ENCODE data around the gene SAMSN1. TPM values are rescaled to one million over a fixed set of nuclear protein-coding genes. Genes with fewer than 3 reads are reported as not detected.

Gene SAMSN1
- total and polyA plus RNA-seq, 12 donors: 0.28 to 12.8 (median 1.6) TPM

DNA sequence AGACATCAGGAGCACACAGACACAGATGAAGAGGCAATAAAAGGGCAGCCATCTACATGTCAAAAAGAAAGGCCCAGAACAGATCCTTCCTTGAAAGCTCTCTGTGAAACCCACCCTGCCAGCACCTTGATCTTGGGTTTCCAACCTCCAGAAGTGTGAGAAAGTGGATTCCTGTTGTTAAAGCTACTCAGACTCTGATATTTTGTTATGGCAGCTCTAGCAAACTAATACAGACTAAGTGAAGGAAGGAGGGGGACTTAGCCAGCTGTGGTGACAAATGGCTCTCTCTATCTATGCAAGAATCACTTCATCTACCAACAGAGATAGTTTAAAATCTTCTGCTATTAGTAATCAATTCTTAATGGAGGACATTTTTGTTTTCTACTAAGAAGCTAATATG is 10.4 kb downstream of the SAMSN1 start:
- intact Hi-C loops (cut with DNase I): loop anchor here in 2 of 10 donors (5.0 to 10.0 kb wide), 2 partner anchors 78 to 91 kb away; no protein-coding TSS in a partner anchor
- TF ChIP-seq, protein P1, sequence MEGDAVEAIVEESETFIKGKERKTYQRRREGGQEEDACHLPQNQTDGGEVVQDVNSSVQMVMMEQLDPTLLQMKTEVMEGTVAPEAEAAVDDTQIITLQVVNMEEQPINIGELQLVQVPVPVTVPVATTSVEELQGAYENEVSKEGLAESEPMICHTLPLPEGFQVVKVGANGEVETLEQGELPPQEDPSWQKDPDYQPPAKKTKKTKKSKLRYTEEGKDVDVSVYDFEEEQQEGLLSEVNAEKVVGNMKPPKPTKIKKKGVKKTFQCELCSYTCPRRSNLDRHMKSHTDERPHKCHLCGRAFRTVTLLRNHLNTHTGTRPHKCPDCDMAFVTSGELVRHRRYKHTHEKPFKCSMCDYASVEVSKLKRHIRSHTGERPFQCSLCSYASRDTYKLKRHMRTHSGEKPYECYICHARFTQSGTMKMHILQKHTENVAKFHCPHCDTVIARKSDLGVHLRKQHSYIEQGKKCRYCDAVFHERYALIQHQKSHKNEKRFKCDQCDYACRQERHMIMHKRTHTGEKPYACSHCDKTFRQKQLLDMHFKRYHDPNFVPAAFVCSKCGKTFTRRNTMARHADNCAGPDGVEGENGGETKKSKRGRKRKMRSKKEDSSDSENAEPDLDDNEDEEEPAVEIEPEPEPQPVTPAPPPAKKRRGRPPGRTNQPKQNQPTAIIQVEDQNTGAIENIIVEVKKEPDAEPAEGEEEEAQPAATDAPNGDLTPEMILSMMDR (IDR thresholded peaks at IDR 0.05): no peak
- no peaks in the 10 kb centered on the region for H3K9me3 ChIP-seq
- ATAC-seq (no peak), DNase-seq (no peak)
- H3K4me3 ChIP-seq: no peak overlapping the region
- no peaks in the 10 kb centered on the region for H3K36me3 ChIP-seq
- peak overlapping the region in 1 of 10 donors; percentile 80 for H3K27ac ChIP-seq
- peaks cover 0 to 53% (median 0%) of the 10 kb centered on the region in 9 donors for H3K4me1 ChIP-seq
- no peaks in the 10 kb centered on the region for H3K27me3 ChIP-seq

DNA sequence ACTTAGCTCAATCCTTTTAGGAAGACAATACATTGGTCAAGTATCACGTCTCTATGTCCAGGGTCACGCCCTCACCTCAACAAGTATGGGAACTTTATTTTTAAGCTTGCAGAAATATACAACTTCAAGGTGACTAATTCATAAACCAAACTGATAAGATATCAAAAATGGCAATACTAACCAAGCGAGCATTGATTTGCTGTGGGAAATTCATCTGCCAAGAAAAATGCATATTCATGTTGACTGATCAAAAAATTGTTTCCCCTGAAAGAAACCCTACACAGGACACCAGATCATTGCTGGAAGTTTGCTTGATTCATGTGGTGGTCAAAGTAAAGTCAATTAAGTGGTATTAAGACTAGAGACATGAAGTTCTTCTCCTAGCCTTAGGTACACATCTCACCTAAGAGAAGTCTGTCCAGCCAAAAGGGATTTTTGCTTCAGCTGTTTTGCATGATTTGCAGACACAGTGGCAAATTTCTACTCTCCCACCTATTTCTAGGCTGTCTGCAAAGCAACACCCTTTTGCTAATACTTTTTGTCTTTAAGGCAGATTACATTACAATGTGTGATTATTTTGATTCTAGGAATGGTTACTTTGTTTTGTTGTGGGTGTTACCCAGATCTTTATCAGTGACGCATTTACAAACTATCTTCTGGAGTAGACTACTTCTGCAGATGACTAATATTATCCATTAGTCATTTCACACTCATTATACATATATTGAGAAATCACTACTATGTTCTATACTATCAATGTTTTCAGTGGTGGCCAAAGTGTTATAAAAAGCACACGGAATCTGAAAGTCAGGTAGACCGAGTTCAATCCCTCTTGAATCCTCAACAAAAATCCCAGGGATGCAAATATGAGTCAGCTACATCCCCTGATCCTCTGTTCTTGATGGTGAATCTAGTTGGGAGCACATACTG is 12.4 kb downstream of the SAMSN1 start:
- Histone ChIP-seq H3K9me3 (no peaks in the 10 kb centered on the region), H3K27me3 (no peaks in the 10 kb centered on the region), H3K4me1 (peaks cover 0 to 66% (median 0%) of the 10 kb centered on the region in 9 donors), H3K36me3 (no peaks in the 10 kb centered on the region), H3K4me3 (peak overlapping the region in 1 of 10 donors; percentile 22), H3K27ac (peak overlapping the region in 1 of 10 donors; percentile 80)
- no peak for DNase-seq
- WGBS, 2 donors: 79 to 82% methylated on average over 6 of the region's 6 CpGs
- intact Hi-C loops (cut with DNase I): loop anchor here in 1 of 10 donors (10.0 kb wide), 1 partner anchor 89 kb away; no protein-coding TSS in a partner anchor
- peak in 3 of 8 donors; percentile 19 to 42 (median 27) for ATAC-seq
- TF ChIP-seq, protein P1 (IDR thresholded peaks at IDR 0.05): no peak

DNA sequence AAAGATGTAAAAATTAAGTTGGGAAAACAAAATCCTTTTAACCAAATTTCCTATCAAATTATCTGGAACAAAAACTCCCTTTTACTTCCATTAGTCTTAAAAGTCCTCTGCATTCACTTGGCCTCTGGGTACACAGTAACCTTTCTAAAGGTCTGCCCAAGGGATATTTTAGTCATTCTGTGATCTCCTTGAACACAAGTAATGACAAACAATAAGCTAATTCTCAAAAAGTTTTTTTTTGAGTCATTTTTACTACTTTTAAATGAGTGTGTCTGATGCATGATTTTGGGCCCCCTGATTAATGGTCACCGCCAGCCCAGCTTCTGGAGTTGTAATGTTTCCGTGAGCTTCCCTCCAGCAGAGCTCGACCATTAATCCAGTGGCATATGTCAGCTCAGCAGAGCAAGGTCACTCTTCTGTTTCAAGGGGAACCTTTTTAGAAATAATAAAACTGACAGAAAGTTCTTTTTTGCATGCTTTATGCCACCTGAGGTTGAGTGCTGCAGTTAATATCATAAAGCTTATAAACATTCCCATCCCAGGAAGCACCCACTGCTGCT is 14.3 kb downstream of the SAMSN1 start:
- ATAC-seq: no peak
- WGBS, 2 donors: 76 to 82% methylated on average over 3 of the region's 3 CpGs

DNA sequence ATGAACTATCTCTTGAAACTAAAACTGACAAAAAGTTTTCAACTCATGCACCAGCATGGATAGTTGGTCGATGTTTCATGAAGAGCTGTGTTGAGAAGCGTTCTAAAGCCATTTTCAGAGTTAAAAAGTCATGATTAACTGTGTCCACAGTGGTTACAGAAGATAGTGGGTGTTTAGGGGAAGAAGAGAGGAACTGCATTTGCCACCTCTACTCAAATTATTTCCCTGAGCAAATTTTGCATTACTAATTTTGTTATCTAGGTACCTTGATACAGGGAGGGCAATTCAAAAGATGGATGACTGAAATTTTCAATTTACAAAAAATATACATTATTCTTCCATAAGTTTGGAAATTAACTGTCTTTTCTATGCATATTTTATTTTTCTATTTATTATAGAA is 15.5 kb downstream of the SAMSN1 start:
- TF ChIP-seq, protein P1 (IDR thresholded peaks at IDR 0.05): no peak
- no peaks in the 10 kb centered on the region for H3K36me3 ChIP-seq
- ATAC-seq: no peak
- H3K4me1 ChIP-seq: peaks cover 0 to 95% (median 0%) of the 10 kb centered on the region in 9 donors
- 92 to 93% methylated on average over 2 of the region's 2 CpGs for WGBS, 2 donors
- DNase-seq: no peak
- intact Hi-C loops (cut with DNase I): loop anchor here in 1 of 10 donors (10.0 kb wide), 1 partner anchor 86 kb away; no protein-coding TSS in a partner anchor
- H3K27ac ChIP-seq: peak overlapping the region in 1 of 10 donors; percentile 55
- no peaks in the 10 kb centered on the region for H3K27me3 ChIP-seq
- H3K9me3 ChIP-seq: no peaks in the 10 kb centered on the region
- H3K4me3 ChIP-seq: no peak overlapping the region

More for the DNA sequence above, 14.3 kb downstream of the SAMSN1 start:
- Histone ChIP-seq H3K36me3 (no peaks in the 10 kb centered on the region), H3K9me3 (no peaks in the 10 kb centered on the region), H3K27me3 (no peaks in the 10 kb centered on the region), H3K27ac (peak overlapping the region in 1 of 10 donors; percentile 55), H3K4me1 (peaks cover 0 to 85% (median 0%) of the 10 kb centered on the region in 9 donors), H3K4me3 (no peak overlapping the region)
- TF ChIP-seq, protein P1 (IDR thresholded peaks at IDR 0.05): no peak
- no peak for DNase-seq
- intact Hi-C loops (cut with DNase I): loop anchor here in 1 of 10 donors (10.0 kb wide), 1 partner anchor 87 kb away; no protein-coding TSS in a partner anchor

Measured in heart right ventricle (tissue), 16 donors.